Panc1 (cell line): ENCODE measurements around the gene FTO. TPM values are rescaled to one million over a fixed set of nuclear protein-coding genes. Genes with fewer than 3 reads are reported as not detected.

Source experiments
- ATAC-seq: fragments of 200-7000 bp; cut with Tn5 transposase; 2 replicates; pipeline ENCODE4 v1.9.1; 2020; ENCODE audit warnings: mild to moderate bottlenecking, moderate library complexity
- BruUV-seq: library from RNA; stranded (reverse); fragments of 400-500 nt; replicated peaks from 2 replicates; lab custom pipeline; 2021; lab: Mats Ljungman, UMichigan
- CTCF ChIA-PET: fragments of 300-600 bp; sonication (Branson Sonifier 250); formaldehyde crosslinking; loops from one replicate; lab custom pipeline; 2022; ENCODE audit warnings: antibody characterized with exemption; lab: Charles Lee
- POLR2A ChIA-PET: fragments of 300-600 bp; sonication (Branson Sonifier 250); formaldehyde crosslinking; loops from one replicate; lab custom pipeline; 2022; ENCODE audit warnings: antibody characterized with exemption; lab: Charles Lee
- DNase-seq: peaks from one replicate; pipeline ENCODE4 v3.0.0-alpha.2; 2010; ENCODE audit warnings: low read depth, low spot score
- H3K27ac ChIP-seq: 2 replicates; pipeline ENCODE4 v1.5.1; 2011; ENCODE audit warnings: mild to moderate bottlenecking, low read length, inconsistent platforms
- H3K27me3 ChIP-seq: fragments of 200-500 bp; sonication (Bioruptor generic); 2 replicates; pipeline ENCODE4 v1.6.0; 2014; ENCODE audit warnings: low read length, inconsistent platforms; ENCODE audit not compliant: control insufficient read depth, insufficient read depth
- H3K36me3 ChIP-seq: fragments of 200-500 bp; sonication (Bioruptor generic); 2 replicates; pipeline ENCODE4 v1.5.1; 2014; ENCODE audit warnings: inconsistent platforms, mild to moderate bottlenecking, low read length, moderate library complexity; ENCODE audit not compliant: control insufficient read depth, insufficient read depth
- H3K4me1 ChIP-seq: 2 replicates; pipeline ENCODE4 v1.5.1; 2011; ENCODE audit warnings: inconsistent platforms, mild to moderate bottlenecking, low read length, moderate library complexity; ENCODE audit not compliant: control insufficient read depth, insufficient read depth
- H3K4me3 ChIP-seq, 2 experiments: 2 replicates each; pipeline ENCODE4 v1.5.1; 2011 to 2012; ENCODE audit warnings: low read depth in 2 of 2, low read length in 2 of 2, mild to moderate bottlenecking in 2 of 2, inconsistent platforms in 1 of 2, moderate library complexity in 1 of 2
- H3K9me3 ChIP-seq: fragments of 200-500 bp; sonication (Bioruptor generic); 2 replicates; pipeline ENCODE4 v1.5.1; 2014; ENCODE audit warnings: low read depth, mild to moderate bottlenecking, inconsistent platforms, low read length, moderate library complexity; ENCODE audit not compliant: control insufficient read depth, insufficient read depth
- CTCF ChIP-seq: fragments of 450-650 bp; IDR thresholded peaks from 2 replicates; pipeline ENCODE4 v1.5.1; 2017; ENCODE audit warnings: mild to moderate bottlenecking
- POLR2AphosphoS5 ChIP-seq: IDR thresholded peaks from 2 replicates; pipeline ENCODE4 v1.6.1; 2012; ENCODE audit warnings: mild to moderate bottlenecking, low read depth, low read length, moderate library complexity
- REST ChIP-seq, 2 experiments: IDR thresholded peaks; 2 replicates each; pipeline ENCODE4 v1.6.1; 2011 to 2012; ENCODE audit warnings: low read depth in 2 of 2, control low read depth in 1 of 2, low read length in 1 of 2, mild to moderate bottlenecking in 1 of 2, moderate library complexity in 1 of 2; ENCODE audit not compliant: insufficient read depth in 1 of 2
- SIN3A ChIP-seq: IDR thresholded peaks from 2 replicates; pipeline ENCODE4 v1.6.1; 2012; ENCODE audit warnings: low read depth, mild to moderate bottlenecking, low read length, moderate library complexity, borderline replicate concordance; ENCODE audit not compliant: insufficient read depth
- TCF7L2 ChIP-seq: IDR thresholded peaks from 2 replicates; pipeline ENCODE4 v1.6.1; 2011; ENCODE audit warnings: mild to moderate bottlenecking, low read depth, low read length, inconsistent platforms
- in situ Hi-C: cut with HindIII; loops from 2 replicates; pipeline ENCODE4 v1.10.0; 2016; ENCODE audit warnings: low sequenced_read_pairs, low pct_unique_long_range_greater_than_20kb
- intact Hi-C: fragments of 100-400 bp; cut with micrococcal nuclease; formaldehyde crosslinking; loops from one replicate; pipeline ENCODE4 v1.10.0; 2022; ENCODE audit not compliant: unreplicated experiment
- total RNA-seq: library from RNA; stranded (reverse); gene quantifications from one replicate; pipeline ENCODE4 v1.2.1, GENCODE V29; 2021; ENCODE audit not compliant: unreplicated experiment

FTO gene
- total RNA-seq, 1 experiment from 2014 or later, result 38.2 TPM

- in situ Hi-C loops (no loop called here), intact Hi-C loops (no loop called here)
- TF ChIP-seq POLR2AphosphoS5 (no peak), TCF7L2 (no peak), SIN3A (no peak), CTCF (no peak), REST (IDR thresholded peaks at IDR 0.05; ENCODE audit: insufficient read depth in 1 of 2, low read depth in 2 of 2, low read length in 1 of 2) (no peak)
- H3K27me3 ChIP-seq, result no peaks in the 10 kb centered on the region
- POLR2A ChIA-PET, result no interaction called here
- H3K4me3 ChIP-seq, result no peak overlapping the region
- DNase-seq (no peak), ATAC-seq (no peak)
- H3K36me3 ChIP-seq, result no peaks in the 10 kb centered on the region
- CTCF ChIA-PET, result no interaction called here
- no peaks in the 10 kb centered on the region for H3K9me3 ChIP-seq
- BruUV-seq, result no TSS peak
- H3K27ac ChIP-seq, result no peak overlapping the region
- H3K4me1 ChIP-seq, result no peaks in the 10 kb centered on the region
Measured at GRCh38 chr16:53925526-53925925, 221.6 kb downstream of the FTO start.

- no TSS peak for BruUV-seq
- H3K4me3 ChIP-seq, result no peak overlapping the region
- no peaks in the 10 kb centered on the region for H3K4me1 ChIP-seq
- H3K27ac ChIP-seq, result no peak overlapping the region
- H3K36me3 ChIP-seq, result no peaks in the 10 kb centered on the region
- H3K27me3 ChIP-seq, result no peaks in the 10 kb centered on the region
- DNase-seq, result no peak
- intact Hi-C loops, result no loop called here
- ATAC-seq, result no peak
- ChIA-PET CTCF (no interaction called here), POLR2A (no interaction called here)
- no peaks in the 10 kb centered on the region for H3K9me3 ChIP-seq
- TF ChIP-seq TCF7L2 (no peak), CTCF (no peak), SIN3A (no peak), POLR2AphosphoS5 (no peak), REST (IDR thresholded peaks at IDR 0.05; ENCODE audit: insufficient read depth in 1 of 2, low read depth in 2 of 2, low read length in 1 of 2) (no peak)
- in situ Hi-C loops, result no loop called here
Measured at GRCh38 chr16:53926209-53926608, 222.3 kb downstream of the FTO start.
